Measurements from ENCODE around the gene NR4A1. TPM values are rescaled to one million over a fixed set of nuclear protein-coding genes. Genes with fewer than 3 reads are reported as not detected.

Gene NR4A1
- total RNA-seq, 1 donor from 2014 or later: 2.3 TPM

DNA sequence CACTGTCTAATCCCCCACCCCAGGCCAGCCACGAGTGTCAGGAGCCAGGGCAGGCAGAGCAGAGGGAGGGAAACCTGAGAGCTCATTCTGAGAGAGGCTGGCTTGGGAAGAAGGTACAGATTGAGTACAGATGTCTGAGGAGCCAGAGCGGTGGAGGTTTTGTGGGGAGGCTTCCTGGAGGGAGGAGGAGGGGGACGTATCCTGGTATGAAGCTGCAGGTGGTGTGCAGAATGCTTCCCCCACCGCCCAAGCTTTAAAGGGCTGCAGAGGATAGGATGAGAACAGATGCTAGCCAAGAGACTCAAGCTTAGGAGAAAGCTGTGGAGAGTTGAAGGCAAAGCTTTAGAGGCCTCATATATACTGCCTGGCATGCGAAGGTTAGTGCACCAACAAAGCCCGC lies 47.7 kb upstream of the NR4A1 start:
- H3K27me3 Mint-ChIP-seq (ENCODE audit: low read depth, unreplicated experiment): peaks cover 14% of the 10 kb centered on the region
- peaks cover 4% of the 10 kb centered on the region for H3K36me3 Mint-ChIP-seq (ENCODE audit: low read depth, unreplicated experiment)
- H3K36me3 ChIP-seq (ENCODE audit: insufficient read depth, low read length): no peaks in the 10 kb centered on the region
- H3K27ac ChIP-seq (ENCODE audit: low read depth, low read length): no peak overlapping the region
- FAIRE-seq (no peak), DNase-seq (ENCODE audit: low read depth) (no peak)
- no peaks in the 10 kb centered on the region for H3K9me3 ChIP-seq (ENCODE audit: insufficient read depth, low read depth, low read length)
- H3K4me1 ChIP-seq (ENCODE audit: insufficient read depth, low read length): peaks cover 10% of the 10 kb centered on the region
- no peak overlapping the region for H3K9ac ChIP-seq (ENCODE audit: low read length)
- H3K4me3 ChIP-seq (ENCODE audit: insufficient read depth, low read depth, low read length): no peak overlapping the region
- no peak overlapping the region for H2AFZ ChIP-seq (ENCODE audit: low read depth, low read length)
- H3K27me3 ChIP-seq (ENCODE audit: insufficient read depth, low read length): peaks cover 7% of the 10 kb centered on the region
- H3K4me3 Mint-ChIP-seq (ENCODE audit: unreplicated experiment): no peak overlapping the region
- peaks cover 4% of the 10 kb centered on the region for H3K9me3 Mint-ChIP-seq (ENCODE audit: unreplicated experiment)
- H4K20me1 ChIP-seq (ENCODE audit: insufficient read depth, low read length): peaks cover 11% of the 10 kb centered on the region
- peaks cover 21% of the 10 kb centered on the region for H3K4me1 Mint-ChIP-seq (ENCODE audit: low read depth, unreplicated experiment)
- H3K79me2 ChIP-seq (ENCODE audit: insufficient read depth, low read length): no peaks in the 10 kb centered on the region
- H3K4me2 ChIP-seq (ENCODE audit: low read length): no peak overlapping the region
- TF ChIP-seq EZH2 (IDR thresholded peaks at IDR 0.05; ENCODE audit: insufficient read depth, low read length): no peak
- TF ChIP-seq, protein P1, sequence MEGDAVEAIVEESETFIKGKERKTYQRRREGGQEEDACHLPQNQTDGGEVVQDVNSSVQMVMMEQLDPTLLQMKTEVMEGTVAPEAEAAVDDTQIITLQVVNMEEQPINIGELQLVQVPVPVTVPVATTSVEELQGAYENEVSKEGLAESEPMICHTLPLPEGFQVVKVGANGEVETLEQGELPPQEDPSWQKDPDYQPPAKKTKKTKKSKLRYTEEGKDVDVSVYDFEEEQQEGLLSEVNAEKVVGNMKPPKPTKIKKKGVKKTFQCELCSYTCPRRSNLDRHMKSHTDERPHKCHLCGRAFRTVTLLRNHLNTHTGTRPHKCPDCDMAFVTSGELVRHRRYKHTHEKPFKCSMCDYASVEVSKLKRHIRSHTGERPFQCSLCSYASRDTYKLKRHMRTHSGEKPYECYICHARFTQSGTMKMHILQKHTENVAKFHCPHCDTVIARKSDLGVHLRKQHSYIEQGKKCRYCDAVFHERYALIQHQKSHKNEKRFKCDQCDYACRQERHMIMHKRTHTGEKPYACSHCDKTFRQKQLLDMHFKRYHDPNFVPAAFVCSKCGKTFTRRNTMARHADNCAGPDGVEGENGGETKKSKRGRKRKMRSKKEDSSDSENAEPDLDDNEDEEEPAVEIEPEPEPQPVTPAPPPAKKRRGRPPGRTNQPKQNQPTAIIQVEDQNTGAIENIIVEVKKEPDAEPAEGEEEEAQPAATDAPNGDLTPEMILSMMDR (IDR thresholded peaks at IDR 0.05; ENCODE audit: insufficient read depth, low read depth, low read length): no peak
- H3K27ac Mint-ChIP-seq (ENCODE audit: unreplicated experiment): no peak overlapping the region

DNA sequence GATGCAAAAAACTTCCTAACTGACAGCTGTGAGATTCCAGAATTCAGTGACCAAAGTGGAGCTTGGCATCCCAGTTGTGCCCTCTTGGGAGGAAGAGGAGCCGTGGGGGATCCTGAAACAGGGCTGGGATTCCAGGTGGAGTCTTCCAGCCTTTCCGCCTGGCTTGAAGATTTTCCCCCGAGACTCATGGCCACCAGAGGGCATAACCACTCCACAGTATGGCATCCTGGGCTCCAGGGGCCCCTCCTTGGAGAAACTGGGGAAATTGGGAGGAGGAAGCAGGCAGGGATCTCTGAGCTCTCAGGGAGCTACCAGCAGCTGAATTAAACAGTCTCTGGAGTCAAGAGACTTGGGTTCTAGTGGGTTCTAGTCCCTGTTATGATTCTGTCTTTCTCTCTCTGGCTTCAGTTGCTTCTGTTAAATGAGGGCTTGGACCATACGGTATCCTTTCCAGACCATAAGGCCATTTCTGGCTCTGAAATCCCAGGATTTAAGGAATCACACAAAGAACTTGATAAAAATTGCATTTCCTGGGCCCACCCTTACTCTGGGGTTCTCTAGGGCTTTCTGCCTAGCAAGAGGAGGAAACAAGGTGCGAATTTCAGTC lies 47.1 kb upstream of the NR4A1 start:
- Histone ChIP-seq H3K36me3 (ENCODE audit: insufficient read depth, low read length) (no peaks in the 10 kb centered on the region), H3K9ac (ENCODE audit: low read length) (no peak overlapping the region), H4K20me1 (ENCODE audit: insufficient read depth, low read length) (peaks cover 11% of the 10 kb centered on the region), H3K4me2 (ENCODE audit: low read length) (no peak overlapping the region), H3K79me2 (ENCODE audit: insufficient read depth, low read length) (no peaks in the 10 kb centered on the region), H3K4me3 (ENCODE audit: insufficient read depth, low read depth, low read length) (no peak overlapping the region), H3K27ac (ENCODE audit: low read depth, low read length) (no peak overlapping the region), H3K9me3 (ENCODE audit: insufficient read depth, low read depth, low read length) (no peaks in the 10 kb centered on the region), H2AFZ (ENCODE audit: low read depth, low read length) (no peak overlapping the region), H3K4me1 (ENCODE audit: insufficient read depth, low read length) (peaks cover 10% of the 10 kb centered on the region), H3K27me3 (ENCODE audit: insufficient read depth, low read length) (peaks cover 7% of the 10 kb centered on the region)
- H3K36me3 Mint-ChIP-seq (ENCODE audit: low read depth, unreplicated experiment): peaks cover 4% of the 10 kb centered on the region
- peaks cover 21% of the 10 kb centered on the region for H3K4me1 Mint-ChIP-seq (ENCODE audit: low read depth, unreplicated experiment)
- FAIRE-seq (no peak), DNase-seq (ENCODE audit: low read depth) (peak; percentile 20)
- TF ChIP-seq, protein P1 (IDR thresholded peaks at IDR 0.05; ENCODE audit: insufficient read depth, low read depth, low read length): peak; percentile 46
- TF ChIP-seq EZH2 (IDR thresholded peaks at IDR 0.05; ENCODE audit: insufficient read depth, low read length): no peak
- H3K27me3 Mint-ChIP-seq (ENCODE audit: low read depth, unreplicated experiment): peaks cover 14% of the 10 kb centered on the region
- no peak overlapping the region for H3K27ac Mint-ChIP-seq (ENCODE audit: unreplicated experiment)
- peak overlapping the region; percentile 57 for H3K4me3 Mint-ChIP-seq (ENCODE audit: unreplicated experiment)
- peaks cover 4% of the 10 kb centered on the region for H3K9me3 Mint-ChIP-seq (ENCODE audit: unreplicated experiment)

- Histone ChIP-seq H3K9ac (ENCODE audit: low read length) (no peak overlapping the region), H3K9me3 (ENCODE audit: insufficient read depth, low read depth, low read length) (no peaks in the 10 kb centered on the region), H2AFZ (ENCODE audit: low read depth, low read length) (no peak overlapping the region), H3K27me3 (ENCODE audit: insufficient read depth, low read length) (peaks cover 7% of the 10 kb centered on the region), H3K4me2 (ENCODE audit: low read length) (no peak overlapping the region), H3K36me3 (ENCODE audit: insufficient read depth, low read length) (no peaks in the 10 kb centered on the region), H3K4me1 (ENCODE audit: insufficient read depth, low read length) (peaks cover 16% of the 10 kb centered on the region), H3K79me2 (ENCODE audit: insufficient read depth, low read length) (no peaks in the 10 kb centered on the region), H3K4me3 (ENCODE audit: insufficient read depth, low read depth, low read length) (no peak overlapping the region), H3K27ac (ENCODE audit: low read depth, low read length) (no peak overlapping the region), H4K20me1 (ENCODE audit: insufficient read depth, low read length) (peaks cover 11% of the 10 kb centered on the region)
- TF ChIP-seq, protein P1 (IDR thresholded peaks at IDR 0.05; ENCODE audit: insufficient read depth, low read depth, low read length): no peak
- TF ChIP-seq EZH2 (IDR thresholded peaks at IDR 0.05; ENCODE audit: insufficient read depth, low read length): no peak
- Mint-ChIP-seq H3K27me3 (ENCODE audit: low read depth, unreplicated experiment) (peaks cover 14% of the 10 kb centered on the region), H3K36me3 (ENCODE audit: low read depth, unreplicated experiment) (peaks cover 2% of the 10 kb centered on the region), H3K4me3 (ENCODE audit: unreplicated experiment) (peak overlapping the region; percentile 89), H3K27ac (ENCODE audit: unreplicated experiment) (no peak overlapping the region), H3K4me1 (ENCODE audit: low read depth, unreplicated experiment) (peaks cover 21% of the 10 kb centered on the region), H3K9me3 (ENCODE audit: unreplicated experiment) (peaks cover 3% of the 10 kb centered on the region)
- FAIRE-seq: no peak
- no peak for DNase-seq (ENCODE audit: low read depth)
Observed at GRCh38 chr12:52005218-52005902, 45.9 kb upstream of the NR4A1 start.

Measured in astrocyte (in vitro differentiated cells and primary cell).